WTC11 (cell line): ENCODE results near the gene TPD52L2. TPM values are rescaled to one million over a fixed set of nuclear protein-coding genes. Genes with fewer than 3 reads are reported as not detected.

Experiments
- ATAC-seq: fragments of 200-7000 bp; cut with Tn5 transposase; 2 replicates; pipeline ENCODE4 v1.10.0; 2021; ENCODE audit warnings: mild to moderate bottlenecking, moderate library complexity
- CTCF ChIA-PET: fragments of 300-600 bp; sonication (Branson Sonifier 250); formaldehyde crosslinking; loops from one replicate; lab custom pipeline; 2021; ENCODE audit warnings: antibody characterized with exemption; lab: Charles Lee
- POLR2A ChIA-PET: fragments of 350-600 bp; sonication (Branson Sonifier 250); formaldehyde crosslinking; loops from one replicate; lab custom pipeline; 2021; ENCODE audit warnings: antibody characterized with exemption; lab: Charles Lee
- DNase-seq: peaks from one replicate; pipeline ENCODE4 v3.0.0; 2021; ENCODE audit warnings: low spot score
- H3K27ac Mint-ChIP-seq: 2 replicates; pipeline ENCODE4 v1.8.0; 2021; ENCODE audit warnings: mixed read lengths
- H3K27me3 Mint-ChIP-seq: 2 replicates; pipeline ENCODE4 v1.8.0; 2021; ENCODE audit warnings: low read depth, mild to moderate bottlenecking, moderate library complexity, mixed read lengths
- H3K36me3 Mint-ChIP-seq: 2 replicates; pipeline ENCODE4 v1.8.0; 2021; ENCODE audit warnings: mixed read lengths
- H3K4me1 Mint-ChIP-seq: 2 replicates; pipeline ENCODE4 v1.8.0; 2022; ENCODE audit warnings: mixed read lengths
- H3K4me3 Mint-ChIP-seq: 2 replicates; pipeline ENCODE4 v1.8.0; 2021; ENCODE audit warnings: mild to moderate bottlenecking, moderate library complexity, mixed read lengths
- H3K9me3 Mint-ChIP-seq: 2 replicates; pipeline ENCODE4 v1.8.0; 2021; ENCODE audit warnings: mixed read lengths
- CBFB ChIP-seq: sonication (generic); formaldehyde crosslinking; IDR thresholded peaks from 2 replicates; pipeline ENCODE4 v1.8.1; 2022; ENCODE audit warnings: mild to moderate bottlenecking, low read depth, missing genetic modification reagents
- ESRRA ChIP-seq: sonication (generic); formaldehyde crosslinking; IDR thresholded peaks from 2 replicates; pipeline ENCODE4 v1.8.1; 2022; ENCODE audit warnings: mild to moderate bottlenecking, missing genetic modification reagents, borderline replicate concordance
- HMGA2 ChIP-seq: fragments of 250-450 bp; sonication (Bioruptor Pico); IDR thresholded peaks from 2 replicates; pipeline ENCODE4 v1.4.0; 2021; ENCODE audit warnings: mild to moderate bottlenecking, moderate library complexity
- MYBL2 ChIP-seq: sonication (generic); formaldehyde crosslinking; IDR thresholded peaks from 2 replicates; pipeline ENCODE4 v1.8.1; 2023; ENCODE audit warnings: mild to moderate bottlenecking, moderate library complexity, missing genetic modification reagents
- NFATC4 ChIP-seq: fragments of 250-450 bp; sonication (Bioruptor Pico); IDR thresholded peaks from 2 replicates; pipeline ENCODE4 v1.9.0; 2021; ENCODE audit warnings: mild to moderate bottlenecking
- NR1H2 ChIP-seq: sonication (generic); formaldehyde crosslinking; IDR thresholded peaks from 2 replicates; pipeline ENCODE4 v1.9.0; 2021; ENCODE audit warnings: mild to moderate bottlenecking, moderate library complexity, missing genetic modification reagents
- SMAD3 ChIP-seq: sonication (generic); formaldehyde crosslinking; IDR thresholded peaks from 2 replicates; pipeline ENCODE4 v1.8.0; 2022; ENCODE audit warnings: missing genetic modification reagents, mild to moderate bottlenecking, borderline replicate concordance
- TCF7 ChIP-seq: sonication (generic); formaldehyde crosslinking; IDR thresholded peaks from 2 replicates; pipeline ENCODE4 v1.8.0; 2022; ENCODE audit warnings: mild to moderate bottlenecking, low read depth, missing genetic modification reagents, moderate library complexity
- ZNF138 ChIP-seq: sonication (generic); formaldehyde crosslinking; conservative IDR thresholded peaks from 2 replicates; pipeline ENCODE4 v1.8.1; 2022; ENCODE audit warnings: mild to moderate bottlenecking, moderate library complexity, missing genetic modification reagents
- ZNF671 ChIP-seq: fragments of 250-450 bp; sonication (Bioruptor Pico); IDR thresholded peaks from 2 replicates; pipeline ENCODE4 v1.8.0; 2021; ENCODE audit warnings: mild to moderate bottlenecking
- total RNA-seq: library from RNA; stranded (reverse); gene quantifications from 3 replicates; pipeline ENCODE4 v1.2.3, GENCODE V29; 2021
- TF ChIP-seq, protein P1 (sequence below): sonication (generic); formaldehyde crosslinking; conservative IDR thresholded peaks from 2 replicates; pipeline ENCODE4 v1.8.1; 2022; ENCODE audit warnings: mild to moderate bottlenecking, missing genetic modification reagents
- TF ChIP-seq, protein P2 (sequence below): sonication (generic); formaldehyde crosslinking; conservative IDR thresholded peaks from 2 replicates; pipeline ENCODE4 v1.8.1; 2023; ENCODE audit warnings: mild to moderate bottlenecking, low read depth, missing genetic modification reagents, moderate library complexity
- TF ChIP-seq, protein P3 (sequence below): sonication (generic); formaldehyde crosslinking; IDR thresholded peaks from 2 replicates; pipeline ENCODE4 v1.8.1; 2023; ENCODE audit warnings: mild to moderate bottlenecking, missing genetic modification reagents, borderline replicate concordance
- TF ChIP-seq, protein P4 (sequence below): sonication (generic); formaldehyde crosslinking; IDR thresholded peaks from 2 replicates; pipeline ENCODE4 v1.8.1; 2022; ENCODE audit warnings: mild to moderate bottlenecking, moderate library complexity, missing genetic modification reagents
- TF ChIP-seq, protein P5 (sequence below): sonication (generic); formaldehyde crosslinking; IDR thresholded peaks from 2 replicates; pipeline ENCODE4 v1.8.1; 2023; ENCODE audit warnings: mild to moderate bottlenecking, missing genetic modification reagents
- TF ChIP-seq, protein P6 (sequence below): sonication (generic); formaldehyde crosslinking; IDR thresholded peaks from 2 replicates; pipeline ENCODE4 v1.8.1; 2023; ENCODE audit warnings: mild to moderate bottlenecking, missing genetic modification reagents, moderate library complexity
- TF ChIP-seq, protein P7 (sequence below): fragments of 200-600 bp; IDR thresholded peaks from 2 replicates; pipeline ENCODE4 v1.8.0; 2022; ENCODE audit warnings: antibody characterized with exemption

TPD52L2 gene
- total RNA-seq, 1 experiment from 2014 or later: 80.8 TPM

- no peak for TF ChIP-seq HMGA2
- TF ChIP-seq, protein P1, sequence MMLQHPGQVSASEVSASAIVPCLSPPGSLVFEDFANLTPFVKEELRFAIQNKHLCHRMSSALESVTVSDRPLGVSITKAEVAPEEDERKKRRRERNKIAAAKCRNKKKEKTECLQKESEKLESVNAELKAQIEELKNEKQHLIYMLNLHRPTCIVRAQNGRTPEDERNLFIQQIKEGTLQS (CRISPR knock-in tag): no peak
- TF ChIP-seq TCF7 (CRISPR knock-in tag): no peak
- no peak for TF ChIP-seq MYBL2 (CRISPR knock-in tag)
- no peak for TF ChIP-seq NFATC4 (CRISPR knock-in tag)
These were observed 66.7 kb downstream of the TPD52L2 start (continued) for GRCh38 chr20:63931735-63932134.

DNA sequence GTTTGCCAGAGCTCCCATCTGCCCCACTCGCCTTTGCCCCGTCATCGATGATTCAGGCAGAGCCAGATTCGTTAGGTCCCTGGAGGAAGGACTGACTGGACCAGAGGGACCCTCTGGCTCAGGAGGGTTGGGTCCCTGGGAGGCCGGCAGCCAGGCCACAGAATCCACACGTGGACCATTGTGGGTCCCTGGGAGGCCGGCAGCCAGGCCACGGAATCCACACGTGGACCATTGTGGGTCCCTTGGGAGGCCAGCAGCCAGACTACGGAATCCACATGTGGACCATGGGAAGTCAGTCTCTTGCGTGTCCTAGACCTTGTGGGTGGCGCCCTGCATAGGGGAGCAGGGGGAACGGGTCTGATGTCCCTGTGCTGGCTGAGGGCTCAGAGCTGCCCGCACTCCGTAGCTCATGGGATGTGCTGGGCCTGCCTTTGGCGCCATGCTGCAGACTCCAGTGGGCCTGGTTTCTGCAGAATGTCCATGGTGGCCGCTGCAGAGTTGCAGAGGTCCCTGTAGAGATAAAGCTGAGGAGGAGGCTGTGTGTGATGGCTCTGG lies 67.6 kb downstream of the TPD52L2 start:
- POLR2A ChIA-PET: interaction anchor here (0.6 kb wide), 1 partner anchor 31 kb away, joined by 3 read pairs; no protein-coding TSS in a partner anchor
- Mint-ChIP-seq H3K9me3 (no peaks in the 10 kb centered on the region), H3K4me3 (no peak overlapping the region), H3K4me1 (no peaks in the 10 kb centered on the region), H3K27me3 (no peaks in the 10 kb centered on the region), H3K27ac (no peak overlapping the region), H3K36me3 (peaks cover 42% of the 10 kb centered on the region)
- CTCF ChIA-PET: interaction anchor here (1.0 to 2.6 kb wide), 8 partner anchors 10 to 395 kb away, joined by 3 to 21 read pairs (median 6); partner anchors contain the start of genes PRPF6, PTK6 and UCKL1
- TF ChIP-seq, protein P2, sequence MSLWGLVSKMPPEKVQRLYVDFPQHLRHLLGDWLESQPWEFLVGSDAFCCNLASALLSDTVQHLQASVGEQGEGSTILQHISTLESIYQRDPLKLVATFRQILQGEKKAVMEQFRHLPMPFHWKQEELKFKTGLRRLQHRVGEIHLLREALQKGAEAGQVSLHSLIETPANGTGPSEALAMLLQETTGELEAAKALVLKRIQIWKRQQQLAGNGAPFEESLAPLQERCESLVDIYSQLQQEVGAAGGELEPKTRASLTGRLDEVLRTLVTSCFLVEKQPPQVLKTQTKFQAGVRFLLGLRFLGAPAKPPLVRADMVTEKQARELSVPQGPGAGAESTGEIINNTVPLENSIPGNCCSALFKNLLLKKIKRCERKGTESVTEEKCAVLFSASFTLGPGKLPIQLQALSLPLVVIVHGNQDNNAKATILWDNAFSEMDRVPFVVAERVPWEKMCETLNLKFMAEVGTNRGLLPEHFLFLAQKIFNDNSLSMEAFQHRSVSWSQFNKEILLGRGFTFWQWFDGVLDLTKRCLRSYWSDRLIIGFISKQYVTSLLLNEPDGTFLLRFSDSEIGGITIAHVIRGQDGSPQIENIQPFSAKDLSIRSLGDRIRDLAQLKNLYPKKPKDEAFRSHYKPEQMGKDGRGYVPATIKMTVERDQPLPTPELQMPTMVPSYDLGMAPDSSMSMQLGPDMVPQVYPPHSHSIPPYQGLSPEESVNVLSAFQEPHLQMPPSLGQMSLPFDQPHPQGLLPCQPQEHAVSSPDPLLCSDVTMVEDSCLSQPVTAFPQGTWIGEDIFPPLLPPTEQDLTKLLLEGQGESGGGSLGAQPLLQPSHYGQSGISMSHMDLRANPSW (CRISPR knock-in tag): no peak
- TF ChIP-seq, protein P3, sequence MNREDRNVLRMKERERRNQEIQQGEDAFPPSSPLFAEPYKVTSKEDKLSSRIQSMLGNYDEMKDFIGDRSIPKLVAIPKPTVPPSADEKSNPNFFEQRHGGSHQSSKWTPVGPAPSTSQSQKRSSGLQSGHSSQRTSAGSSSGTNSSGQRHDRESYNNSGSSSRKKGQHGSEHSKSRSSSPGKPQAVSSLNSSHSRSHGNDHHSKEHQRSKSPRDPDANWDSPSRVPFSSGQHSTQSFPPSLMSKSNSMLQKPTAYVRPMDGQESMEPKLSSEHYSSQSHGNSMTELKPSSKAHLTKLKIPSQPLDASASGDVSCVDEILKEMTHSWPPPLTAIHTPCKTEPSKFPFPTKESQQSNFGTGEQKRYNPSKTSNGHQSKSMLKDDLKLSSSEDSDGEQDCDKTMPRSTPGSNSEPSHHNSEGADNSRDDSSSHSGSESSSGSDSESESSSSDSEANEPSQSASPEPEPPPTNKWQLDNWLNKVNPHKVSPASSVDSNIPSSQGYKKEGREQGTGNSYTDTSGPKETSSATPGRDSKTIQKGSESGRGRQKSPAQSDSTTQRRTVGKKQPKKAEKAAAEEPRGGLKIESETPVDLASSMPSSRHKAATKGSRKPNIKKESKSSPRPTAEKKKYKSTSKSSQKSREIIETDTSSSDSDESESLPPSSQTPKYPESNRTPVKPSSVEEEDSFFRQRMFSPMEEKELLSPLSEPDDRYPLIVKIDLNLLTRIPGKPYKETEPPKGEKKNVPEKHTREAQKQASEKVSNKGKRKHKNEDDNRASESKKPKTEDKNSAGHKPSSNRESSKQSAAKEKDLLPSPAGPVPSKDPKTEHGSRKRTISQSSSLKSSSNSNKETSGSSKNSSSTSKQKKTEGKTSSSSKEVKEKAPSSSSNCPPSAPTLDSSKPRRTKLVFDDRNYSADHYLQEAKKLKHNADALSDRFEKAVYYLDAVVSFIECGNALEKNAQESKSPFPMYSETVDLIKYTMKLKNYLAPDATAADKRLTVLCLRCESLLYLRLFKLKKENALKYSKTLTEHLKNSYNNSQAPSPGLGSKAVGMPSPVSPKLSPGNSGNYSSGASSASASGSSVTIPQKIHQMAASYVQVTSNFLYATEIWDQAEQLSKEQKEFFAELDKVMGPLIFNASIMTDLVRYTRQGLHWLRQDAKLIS (CRISPR knock-in tag): no peak
- TF ChIP-seq NR1H2: no peak
- ATAC-seq (no peak), DNase-seq (no peak)

DNA sequence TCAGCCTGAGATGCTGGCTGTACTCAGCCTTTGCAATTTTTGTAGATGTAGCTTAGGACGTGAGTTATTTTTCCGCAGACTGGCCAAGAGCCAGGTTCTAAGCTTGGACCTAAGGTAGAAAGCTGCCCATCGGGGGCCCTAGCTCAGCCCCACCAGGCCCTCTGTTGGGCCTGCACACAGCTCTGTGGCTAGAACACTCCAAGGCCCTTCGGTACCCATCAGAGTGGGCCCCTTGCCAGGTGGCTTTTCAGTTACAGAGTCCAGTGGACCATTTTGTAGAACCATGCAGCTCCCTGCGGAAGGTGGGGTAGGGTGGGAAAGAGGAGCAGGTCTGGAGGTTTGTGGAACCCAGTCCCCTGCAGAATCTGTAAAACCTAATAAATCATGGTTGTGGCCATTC lies 68.6 kb downstream of the TPD52L2 start:
- Mint-ChIP-seq H3K36me3 (peaks cover 33% of the 10 kb centered on the region), H3K27me3 (no peaks in the 10 kb centered on the region), H3K9me3 (no peaks in the 10 kb centered on the region), H3K4me3 (no peak overlapping the region), H3K4me1 (0 out of 2 replicates have a peak, but pooled peaks cover 2% of the 10 kb centered on the region), H3K27ac (no peak overlapping the region)
- POLR2A ChIA-PET: interaction anchor here (0.6 kb wide), 1 partner anchor 173 kb away, joined by 6 read pairs; no protein-coding TSS in a partner anchor
- no peak for ATAC-seq
- DNase-seq: no peak
- CTCF ChIA-PET: interaction anchor here (0.6 to 2.6 kb wide), 15 partner anchors 9 to 396 kb away, joined by 3 to 21 read pairs (median 4); partner anchors contain the start of genes PRPF6, PTK6 and UCKL1
- TF ChIP-seq CBFB: no peak
- no peak for TF ChIP-seq NFATC4 (CRISPR knock-in tag)
- TF ChIP-seq, protein P4, sequence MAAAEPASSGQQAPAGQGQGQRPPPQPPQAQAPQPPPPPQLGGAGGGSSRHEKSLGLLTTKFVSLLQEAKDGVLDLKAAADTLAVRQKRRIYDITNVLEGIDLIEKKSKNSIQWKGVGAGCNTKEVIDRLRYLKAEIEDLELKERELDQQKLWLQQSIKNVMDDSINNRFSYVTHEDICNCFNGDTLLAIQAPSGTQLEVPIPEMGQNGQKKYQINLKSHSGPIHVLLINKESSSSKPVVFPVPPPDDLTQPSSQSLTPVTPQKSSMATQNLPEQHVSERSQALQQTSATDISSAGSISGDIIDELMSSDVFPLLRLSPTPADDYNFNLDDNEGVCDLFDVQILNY (CRISPR knock-in tag): no peak
- no peak for TF ChIP-seq ZNF671 (CRISPR knock-in tag)
- no peak for TF ChIP-seq ESRRA (CRISPR knock-in tag)
- TF ChIP-seq ZNF138 (CRISPR knock-in tag): no peak
- TF ChIP-seq SMAD3 (CRISPR knock-in tag): no peak
- TF ChIP-seq, protein P5, sequence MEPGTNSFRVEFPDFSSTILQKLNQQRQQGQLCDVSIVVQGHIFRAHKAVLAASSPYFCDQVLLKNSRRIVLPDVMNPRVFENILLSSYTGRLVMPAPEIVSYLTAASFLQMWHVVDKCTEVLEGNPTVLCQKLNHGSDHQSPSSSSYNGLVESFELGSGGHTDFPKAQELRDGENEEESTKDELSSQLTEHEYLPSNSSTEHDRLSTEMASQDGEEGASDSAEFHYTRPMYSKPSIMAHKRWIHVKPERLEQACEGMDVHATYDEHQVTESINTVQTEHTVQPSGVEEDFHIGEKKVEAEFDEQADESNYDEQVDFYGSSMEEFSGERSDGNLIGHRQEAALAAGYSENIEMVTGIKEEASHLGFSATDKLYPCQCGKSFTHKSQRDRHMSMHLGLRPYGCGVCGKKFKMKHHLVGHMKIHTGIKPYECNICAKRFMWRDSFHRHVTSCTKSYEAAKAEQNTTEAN (CRISPR knock-in tag): no peak
- TF ChIP-seq, protein P6, sequence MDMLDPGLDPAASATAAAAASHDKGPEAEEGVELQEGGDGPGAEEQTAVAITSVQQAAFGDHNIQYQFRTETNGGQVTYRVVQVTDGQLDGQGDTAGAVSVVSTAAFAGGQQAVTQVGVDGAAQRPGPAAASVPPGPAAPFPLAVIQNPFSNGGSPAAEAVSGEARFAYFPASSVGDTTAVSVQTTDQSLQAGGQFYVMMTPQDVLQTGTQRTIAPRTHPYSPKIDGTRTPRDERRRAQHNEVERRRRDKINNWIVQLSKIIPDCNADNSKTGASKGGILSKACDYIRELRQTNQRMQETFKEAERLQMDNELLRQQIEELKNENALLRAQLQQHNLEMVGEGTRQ (CRISPR knock-in tag): no peak
- TF ChIP-seq, protein P7, sequence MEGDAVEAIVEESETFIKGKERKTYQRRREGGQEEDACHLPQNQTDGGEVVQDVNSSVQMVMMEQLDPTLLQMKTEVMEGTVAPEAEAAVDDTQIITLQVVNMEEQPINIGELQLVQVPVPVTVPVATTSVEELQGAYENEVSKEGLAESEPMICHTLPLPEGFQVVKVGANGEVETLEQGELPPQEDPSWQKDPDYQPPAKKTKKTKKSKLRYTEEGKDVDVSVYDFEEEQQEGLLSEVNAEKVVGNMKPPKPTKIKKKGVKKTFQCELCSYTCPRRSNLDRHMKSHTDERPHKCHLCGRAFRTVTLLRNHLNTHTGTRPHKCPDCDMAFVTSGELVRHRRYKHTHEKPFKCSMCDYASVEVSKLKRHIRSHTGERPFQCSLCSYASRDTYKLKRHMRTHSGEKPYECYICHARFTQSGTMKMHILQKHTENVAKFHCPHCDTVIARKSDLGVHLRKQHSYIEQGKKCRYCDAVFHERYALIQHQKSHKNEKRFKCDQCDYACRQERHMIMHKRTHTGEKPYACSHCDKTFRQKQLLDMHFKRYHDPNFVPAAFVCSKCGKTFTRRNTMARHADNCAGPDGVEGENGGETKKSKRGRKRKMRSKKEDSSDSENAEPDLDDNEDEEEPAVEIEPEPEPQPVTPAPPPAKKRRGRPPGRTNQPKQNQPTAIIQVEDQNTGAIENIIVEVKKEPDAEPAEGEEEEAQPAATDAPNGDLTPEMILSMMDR: no peak
- TF ChIP-seq, protein P2 (CRISPR knock-in tag): no peak
